ENCODE measurements around the gene GSTCD.

The GSTCD gene

DNA sequence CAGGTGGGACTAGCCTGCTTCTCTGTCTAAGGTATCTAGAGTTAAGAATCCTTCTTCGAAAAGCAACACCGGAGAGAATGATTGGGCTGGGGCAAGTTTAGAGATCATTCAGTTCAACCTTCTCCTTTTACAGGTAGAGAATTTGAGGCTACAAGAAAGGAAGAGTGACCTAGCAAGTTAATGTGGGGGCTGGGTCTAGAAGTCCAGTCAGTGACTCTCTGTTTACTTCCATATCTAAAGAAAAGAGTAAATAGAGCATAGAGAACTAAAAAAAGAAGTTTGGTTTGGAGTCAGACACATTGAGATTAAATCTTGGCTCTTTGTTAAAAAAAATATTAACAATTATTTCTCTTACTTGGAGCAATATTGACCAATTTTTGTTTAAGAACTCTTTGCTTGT, 122.6 kb downstream of the GSTCD start:
- Histone ChIP-seq H3K27ac (ENCODE audit: extremely low read depth, low read depth, low read length) (no peak overlapping the region), H3K4me1 (ENCODE audit: control insufficient read depth, insufficient read depth, low read length) (no peaks in the 10 kb centered on the region), H3K36me3 (ENCODE audit: control insufficient read depth in 2 of 2, insufficient read depth in 1 of 2, low read length in 2 of 2) (peaks cover 0 to 14% of the 10 kb centered on the region in 2 experiments; a peak in 1 of 3 replicates), H3K4me3 (ENCODE audit: low read depth, low read length) (no peak overlapping the region), H3K9me3 (ENCODE audit: control insufficient read depth, insufficient read depth, low read depth, low read length) (no peaks in the 10 kb centered on the region)
- ChIA-PET CTCF (no interaction called here), POLR2A (no interaction called here)
- no peak for TF ChIP-seq ZNF791 (tag by site-specific recombination; IDR thresholded peaks at IDR 0.05)
- TF ChIP-seq ZNF324 (tag by site-specific recombination; IDR thresholded peaks at IDR 0.05), result no peak
- TF ChIP-seq ZNF623 (tag by site-specific recombination; IDR thresholded peaks at IDR 0.05), result no peak

DNA sequence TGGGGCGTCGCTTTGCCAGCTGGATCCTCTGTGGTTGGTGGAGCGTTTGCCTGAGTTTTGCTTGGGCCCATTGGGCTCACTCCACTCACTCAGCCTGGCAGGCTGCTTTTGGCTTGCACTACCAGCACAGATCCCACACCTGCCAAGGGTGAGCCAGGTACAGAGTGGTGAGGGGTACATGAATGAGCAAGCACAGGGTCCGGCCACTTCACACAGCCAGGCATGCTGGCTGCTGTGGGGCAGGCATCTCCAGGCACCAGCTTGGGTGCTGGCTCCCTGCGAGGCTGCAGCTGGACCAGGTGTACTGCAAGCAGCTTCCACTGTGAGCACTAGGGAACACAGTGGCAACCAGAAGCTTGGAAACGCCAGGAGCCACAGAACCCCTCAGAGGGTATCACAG, 126.6 kb downstream of the GSTCD start:
- H3K4me1 ChIP-seq (ENCODE audit: control insufficient read depth, insufficient read depth, low read length), result no peaks in the 10 kb centered on the region
- ChIA-PET POLR2A (no interaction called here), CTCF (no interaction called here)
- H3K9me3 ChIP-seq (ENCODE audit: control insufficient read depth, insufficient read depth, low read depth, low read length), result no peaks in the 10 kb centered on the region
- H3K27ac ChIP-seq (ENCODE audit: extremely low read depth, low read depth, low read length), result no peak overlapping the region
- TF ChIP-seq, protein P1, sequence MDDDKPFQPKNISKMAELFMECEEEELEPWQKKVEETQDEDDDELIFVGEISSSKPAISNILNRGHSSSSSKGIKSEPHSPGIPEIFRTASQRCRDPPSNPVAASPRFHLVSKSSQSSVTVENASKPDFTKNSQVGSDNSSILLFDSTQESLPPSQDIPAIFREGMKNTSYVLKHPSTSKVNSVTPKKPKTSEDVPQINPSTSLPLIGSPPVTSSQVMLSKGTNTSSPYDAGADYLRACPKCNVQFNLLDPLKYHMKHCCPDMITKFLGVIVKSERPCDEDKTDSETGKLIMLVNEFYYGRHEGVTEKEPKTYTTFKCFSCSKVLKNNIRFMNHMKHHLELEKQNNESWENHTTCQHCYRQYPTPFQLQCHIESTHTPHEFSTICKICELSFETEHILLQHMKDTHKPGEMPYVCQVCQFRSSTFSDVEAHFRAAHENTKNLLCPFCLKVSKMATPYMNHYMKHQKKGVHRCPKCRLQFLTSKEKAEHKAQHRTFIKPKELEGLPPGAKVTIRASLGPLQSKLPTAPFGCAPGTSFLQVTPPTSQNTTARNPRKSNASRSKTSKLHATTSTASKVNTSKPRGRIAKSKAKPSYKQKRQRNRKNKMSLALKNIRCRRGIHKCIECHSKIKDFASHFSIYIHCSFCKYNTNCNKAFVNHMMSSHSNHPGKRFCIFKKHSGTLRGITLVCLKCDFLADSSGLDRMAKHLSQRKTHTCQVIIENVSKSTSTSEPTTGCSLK (tag by site-specific recombination; IDR thresholded peaks at IDR 0.05), result no peak
- no peak for TF ChIP-seq ZFHX2 (tag by site-specific recombination; conservative IDR thresholded peaks at IDR 0.05)
- TF ChIP-seq, protein P2, sequence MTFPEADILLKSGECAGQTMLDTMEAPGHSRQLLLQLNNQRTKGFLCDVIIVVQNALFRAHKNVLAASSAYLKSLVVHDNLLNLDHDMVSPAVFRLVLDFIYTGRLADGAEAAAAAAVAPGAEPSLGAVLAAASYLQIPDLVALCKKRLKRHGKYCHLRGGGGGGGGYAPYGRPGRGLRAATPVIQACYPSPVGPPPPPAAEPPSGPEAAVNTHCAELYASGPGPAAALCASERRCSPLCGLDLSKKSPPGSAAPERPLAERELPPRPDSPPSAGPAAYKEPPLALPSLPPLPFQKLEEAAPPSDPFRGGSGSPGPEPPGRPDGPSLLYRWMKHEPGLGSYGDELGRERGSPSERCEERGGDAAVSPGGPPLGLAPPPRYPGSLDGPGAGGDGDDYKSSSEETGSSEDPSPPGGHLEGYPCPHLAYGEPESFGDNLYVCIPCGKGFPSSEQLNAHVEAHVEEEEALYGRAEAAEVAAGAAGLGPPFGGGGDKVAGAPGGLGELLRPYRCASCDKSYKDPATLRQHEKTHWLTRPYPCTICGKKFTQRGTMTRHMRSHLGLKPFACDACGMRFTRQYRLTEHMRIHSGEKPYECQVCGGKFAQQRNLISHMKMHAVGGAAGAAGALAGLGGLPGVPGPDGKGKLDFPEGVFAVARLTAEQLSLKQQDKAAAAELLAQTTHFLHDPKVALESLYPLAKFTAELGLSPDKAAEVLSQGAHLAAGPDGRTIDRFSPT (tag by site-specific recombination; IDR thresholded peaks at IDR 0.05), result no peak
- TF ChIP-seq, protein P3, sequence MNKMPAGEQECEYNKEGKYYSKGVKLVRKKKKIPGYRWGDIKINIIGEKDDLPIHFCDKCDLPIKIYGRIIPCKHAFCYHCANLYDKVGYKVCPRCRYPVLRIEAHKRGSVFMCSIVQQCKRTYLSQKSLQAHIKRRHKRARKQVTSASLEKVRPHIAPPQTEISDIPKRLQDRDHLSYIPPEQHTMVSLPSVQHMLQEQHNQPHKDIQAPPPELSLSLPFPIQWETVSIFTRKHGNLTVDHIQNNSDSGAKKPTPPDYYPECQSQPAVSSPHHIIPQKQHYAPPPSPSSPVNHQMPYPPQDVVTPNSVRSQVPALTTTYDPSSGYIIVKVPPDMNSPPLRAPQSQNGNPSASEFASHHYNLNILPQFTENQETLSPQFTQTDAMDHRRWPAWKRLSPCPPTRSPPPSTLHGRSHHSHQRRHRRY (tag by site-specific recombination; IDR thresholded peaks at IDR 0.05), result no peak
- TF ChIP-seq KLF10 (tag by site-specific recombination; IDR thresholded peaks at IDR 0.05), result no peak
- TF ChIP-seq ZIC2 (tag by site-specific recombination; IDR thresholded peaks at IDR 0.05), result no peak
- no peak for TF ChIP-seq ZNF747 (tag by site-specific recombination; IDR thresholded peaks at IDR 0.05)
- TF ChIP-seq, protein P4, sequence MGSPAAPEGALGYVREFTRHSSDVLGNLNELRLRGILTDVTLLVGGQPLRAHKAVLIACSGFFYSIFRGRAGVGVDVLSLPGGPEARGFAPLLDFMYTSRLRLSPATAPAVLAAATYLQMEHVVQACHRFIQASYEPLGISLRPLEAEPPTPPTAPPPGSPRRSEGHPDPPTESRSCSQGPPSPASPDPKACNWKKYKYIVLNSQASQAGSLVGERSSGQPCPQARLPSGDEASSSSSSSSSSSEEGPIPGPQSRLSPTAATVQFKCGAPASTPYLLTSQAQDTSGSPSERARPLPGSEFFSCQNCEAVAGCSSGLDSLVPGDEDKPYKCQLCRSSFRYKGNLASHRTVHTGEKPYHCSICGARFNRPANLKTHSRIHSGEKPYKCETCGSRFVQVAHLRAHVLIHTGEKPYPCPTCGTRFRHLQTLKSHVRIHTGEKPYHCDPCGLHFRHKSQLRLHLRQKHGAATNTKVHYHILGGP (tag by site-specific recombination; IDR thresholded peaks at IDR 0.05), result no peak
- TF ChIP-seq, protein P5, sequence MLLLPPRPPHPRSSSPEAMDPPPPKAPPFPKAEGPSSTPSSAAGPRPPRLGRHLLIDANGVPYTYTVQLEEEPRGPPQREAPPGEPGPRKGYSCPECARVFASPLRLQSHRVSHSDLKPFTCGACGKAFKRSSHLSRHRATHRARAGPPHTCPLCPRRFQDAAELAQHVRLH (tag by site-specific recombination; IDR thresholded peaks at IDR 0.05), result no peak
- peaks cover 0 to 21% of the 10 kb centered on the region in 2 experiments; a peak in 2 of 3 replicates for H3K36me3 ChIP-seq (ENCODE audit: control insufficient read depth in 2 of 2, insufficient read depth in 1 of 2, low read length in 2 of 2)
- H3K4me3 ChIP-seq (ENCODE audit: low read depth, low read length), result no peak overlapping the region

DNA sequence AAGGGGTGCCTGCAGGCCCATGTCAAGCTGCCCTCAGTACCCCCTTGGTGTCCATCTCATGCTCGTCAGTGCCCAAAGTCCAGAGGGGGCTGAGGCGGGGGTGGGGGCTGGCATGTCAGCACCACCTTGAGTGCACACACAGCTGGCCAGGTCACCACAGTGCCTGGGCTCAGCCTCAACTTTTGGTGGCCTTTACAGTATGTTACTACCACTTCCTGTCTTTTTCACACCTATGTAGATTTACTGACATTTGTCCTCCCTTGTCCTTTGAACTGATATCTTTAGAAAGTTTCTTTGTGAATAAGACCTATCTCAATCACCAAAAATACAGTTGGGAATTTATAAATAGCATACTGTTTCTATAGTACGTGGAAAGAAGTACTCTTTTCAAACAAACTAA, 128.0 kb downstream of the GSTCD start:
- Histone ChIP-seq H3K36me3 (ENCODE audit: control insufficient read depth in 2 of 2, insufficient read depth in 1 of 2, low read length in 2 of 2) (peaks cover 0 to 21% of the 10 kb centered on the region in 2 experiments; a peak in 2 of 3 replicates), H3K4me1 (ENCODE audit: control insufficient read depth, insufficient read depth, low read length) (no peaks in the 10 kb centered on the region), H3K4me3 (ENCODE audit: low read depth, low read length) (no peak overlapping the region), H3K27ac (ENCODE audit: extremely low read depth, low read depth, low read length) (no peak overlapping the region), H3K9me3 (ENCODE audit: control insufficient read depth, insufficient read depth, low read depth, low read length) (no peaks in the 10 kb centered on the region)
- ChIA-PET CTCF (no interaction called here), POLR2A (no interaction called here)
- TF ChIP-seq ZNF548 (tag by site-specific recombination; IDR thresholded peaks at IDR 0.05) (no peak), ZNF335 (tag by site-specific recombination; conservative IDR thresholded peaks at IDR 0.05) (no peak), ZNF202 (tag by site-specific recombination; IDR thresholded peaks at IDR 0.05; ENCODE audit: borderline replicate concordance) (no peak)
- TF ChIP-seq, protein P6, sequence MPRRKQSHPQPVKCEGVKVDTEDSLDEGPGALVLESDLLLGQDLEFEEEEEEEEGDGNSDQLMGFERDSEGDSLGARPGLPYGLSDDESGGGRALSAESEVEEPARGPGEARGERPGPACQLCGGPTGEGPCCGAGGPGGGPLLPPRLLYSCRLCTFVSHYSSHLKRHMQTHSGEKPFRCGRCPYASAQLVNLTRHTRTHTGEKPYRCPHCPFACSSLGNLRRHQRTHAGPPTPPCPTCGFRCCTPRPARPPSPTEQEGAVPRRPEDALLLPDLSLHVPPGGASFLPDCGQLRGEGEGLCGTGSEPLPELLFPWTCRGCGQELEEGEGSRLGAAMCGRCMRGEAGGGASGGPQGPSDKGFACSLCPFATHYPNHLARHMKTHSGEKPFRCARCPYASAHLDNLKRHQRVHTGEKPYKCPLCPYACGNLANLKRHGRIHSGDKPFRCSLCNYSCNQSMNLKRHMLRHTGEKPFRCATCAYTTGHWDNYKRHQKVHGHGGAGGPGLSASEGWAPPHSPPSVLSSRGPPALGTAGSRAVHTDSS (tag by site-specific recombination; IDR thresholded peaks at IDR 0.05), result no peak
